ENCODE results near the gene HES2. TPM values are rescaled to one million over a fixed set of nuclear protein-coding genes. Genes with fewer than 3 reads are reported as not detected.

The HES2 gene
- total RNA-seq, 2 donors from 2014 or later, result 2.2 to 13.4 TPM

DNA sequence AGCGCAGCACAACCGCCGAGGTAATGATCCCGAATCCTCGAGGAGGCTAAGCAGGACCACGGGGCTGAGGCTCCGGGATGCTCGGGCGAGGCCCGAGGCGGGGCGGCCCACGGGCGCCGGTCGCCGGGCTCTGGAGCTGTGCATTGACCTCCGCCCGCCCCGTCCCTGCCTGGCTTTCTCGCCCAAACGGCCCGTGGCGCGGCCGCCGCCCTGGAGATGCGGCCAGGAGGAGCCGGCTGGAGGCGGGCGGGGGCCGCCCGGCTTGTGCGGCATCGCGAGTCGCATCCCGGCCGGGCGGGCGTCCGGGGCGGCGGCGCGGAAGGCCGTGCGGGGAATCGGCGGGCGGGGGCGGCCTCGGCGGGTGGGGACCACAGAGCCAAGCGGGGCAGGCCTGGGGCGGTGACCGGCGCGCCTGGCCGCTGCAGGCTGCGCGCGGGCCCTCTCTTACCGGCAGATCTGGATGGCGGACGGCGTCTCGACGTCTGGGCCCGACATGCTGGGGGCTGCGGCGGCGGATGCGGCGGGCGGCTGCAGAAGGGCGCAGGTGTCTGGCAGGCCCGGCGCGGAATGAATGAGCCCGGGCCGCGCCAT lies 26.8 kb downstream of the HES2 start:
- intact Hi-C loops (cut with DNase I), result loop anchor here (5.0 kb wide), 2 partner anchors 46 to 146 kb away; no protein-coding TSS in a partner anchor
- Histone ChIP-seq H3K27ac (peak overlapping the region; percentile 97 to 98), H3K27me3 (replicated peaks; ENCODE audit: insufficient read depth) (no peaks in the 10 kb centered on the region), H3K4me1 (replicated peaks) (peaks cover 4% of the 10 kb centered on the region), H3K36me3 (no peaks in the 10 kb centered on the region), H3K9me3 (no peaks in the 10 kb centered on the region), H3K4me3 (peak overlapping the region; percentile 59 to 77)
- no peak for DNase-seq (ENCODE audit: low spot score)
- TF ChIP-seq POLR2AphosphoS5 (IDR thresholded peaks at IDR 0.05) (no peak), POLR2A (IDR thresholded peaks at IDR 0.05) (no peak), CTCF (IDR thresholded peaks at IDR 0.05) (no peak)
- 2% methylated on average over 70 of the region's 83 CpGs for WGBS

- no peaks in the 10 kb centered on the region for H3K27me3 ChIP-seq (replicated peaks; ENCODE audit: insufficient read depth)
- no peaks in the 10 kb centered on the region for H3K36me3 ChIP-seq
- intact Hi-C loops (cut with DNase I), result loop anchor here (5.0 kb wide), 2 partner anchors 45 to 145 kb away; no protein-coding TSS in a partner anchor
- peaks cover 4% of the 10 kb centered on the region for H3K4me1 ChIP-seq (replicated peaks)
- WGBS, result 50% methylated on average over 16 of the region's 16 CpGs
- no peak overlapping the region for H3K27ac ChIP-seq
- no peaks in the 10 kb centered on the region for H3K9me3 ChIP-seq
- no peak for DNase-seq (ENCODE audit: low spot score)
- TF ChIP-seq POLR2AphosphoS5 (IDR thresholded peaks at IDR 0.05) (no peak), POLR2A (IDR thresholded peaks at IDR 0.05) (no peak), CTCF (IDR thresholded peaks at IDR 0.05) (no peak)
- H3K4me3 ChIP-seq, result peak overlapping the region; percentile 59 to 77
These were observed 27.5 kb downstream of the HES2 start for GRCh38 chr1:6391951-6392808.

DNA sequence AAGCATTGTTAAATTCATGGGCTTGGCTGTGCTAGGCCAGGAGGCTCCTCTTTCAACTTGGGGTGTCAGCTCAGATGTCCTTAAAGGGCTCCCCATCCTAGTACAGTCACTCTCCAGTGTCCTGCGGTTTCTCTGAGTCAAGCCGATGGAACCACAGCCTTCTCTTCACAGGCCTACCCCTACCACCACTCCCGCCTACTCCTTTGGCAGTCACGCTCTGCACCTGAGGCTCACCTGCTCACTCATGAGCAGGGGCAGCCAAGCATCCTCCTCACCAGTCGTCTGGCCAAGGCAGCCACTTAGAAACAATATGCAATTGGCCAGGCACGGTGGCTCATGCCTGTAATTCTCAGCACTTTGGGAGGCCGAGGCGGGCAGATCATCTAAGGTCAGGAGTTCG lies 29.7 kb downstream of the HES2 start:
- Histone ChIP-seq H3K4me3 (no peak overlapping the region), H3K36me3 (no peaks in the 10 kb centered on the region), H3K4me1 (replicated peaks) (peaks cover 4% of the 10 kb centered on the region), H3K27ac (no peak overlapping the region), H3K27me3 (replicated peaks; ENCODE audit: insufficient read depth) (no peaks in the 10 kb centered on the region), H3K9me3 (no peaks in the 10 kb centered on the region)
- WGBS, result 90% methylated on average over 9 of the region's 9 CpGs
- DNase-seq (ENCODE audit: low spot score), result no peak
- intact Hi-C loops (cut with DNase I), result loop anchor here (5.0 kb wide), 2 partner anchors 43 to 143 kb away; no protein-coding TSS in a partner anchor
- TF ChIP-seq POLR2AphosphoS5 (IDR thresholded peaks at IDR 0.05) (no peak), POLR2A (IDR thresholded peaks at IDR 0.05) (no peak), CTCF (IDR thresholded peaks at IDR 0.05) (no peak)

DNA sequence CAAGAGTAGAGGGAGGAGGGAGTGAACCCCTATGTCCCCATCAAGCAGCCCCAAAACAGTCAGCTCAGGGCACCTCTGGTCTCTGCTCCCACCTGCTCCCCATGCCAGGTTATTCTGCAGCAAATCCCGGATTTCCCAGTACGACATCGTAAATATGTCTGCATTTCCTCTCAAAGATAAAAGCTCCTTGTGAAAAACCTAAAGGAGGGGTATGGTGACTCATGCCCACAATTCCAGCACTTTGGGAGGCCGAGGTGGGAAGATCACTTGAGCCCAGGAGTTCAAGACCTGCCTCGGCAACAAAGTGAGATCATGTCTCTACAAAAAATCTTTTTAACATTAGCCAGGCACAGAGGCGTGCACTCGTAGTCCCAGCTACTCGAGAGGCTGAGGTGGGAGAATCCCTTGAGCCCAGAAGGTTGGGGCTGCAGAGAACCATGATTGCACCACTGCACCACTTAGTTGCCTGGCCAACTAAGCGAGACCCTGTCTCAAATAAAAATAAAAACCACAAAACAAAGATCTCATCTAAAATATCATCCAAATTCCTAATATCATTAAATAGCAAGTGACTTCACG lies 33.3 kb downstream of the HES2 start:
- 57% methylated on average over 10 of the region's 10 CpGs for WGBS
- no peak overlapping the region for H3K4me3 ChIP-seq
- no peaks in the 10 kb centered on the region for H3K4me1 ChIP-seq (replicated peaks)
- H3K9me3 ChIP-seq, result no peaks in the 10 kb centered on the region
- no peaks in the 10 kb centered on the region for H3K27me3 ChIP-seq (replicated peaks; ENCODE audit: insufficient read depth)
- TF ChIP-seq POLR2A (IDR thresholded peaks at IDR 0.05) (no peak), POLR2AphosphoS5 (IDR thresholded peaks at IDR 0.05) (no peak), CTCF (IDR thresholded peaks at IDR 0.05) (no peak)
- H3K27ac ChIP-seq, result peak overlapping the region in 1 of 2 donors; percentile 51
- no peaks in the 10 kb centered on the region for H3K36me3 ChIP-seq
- no peak for DNase-seq (ENCODE audit: low spot score)
- intact Hi-C loops (cut with DNase I), result no loop called here

Data from prostate gland (tissue), 2 donors.